HEK293T (cell line): Measurements from ENCODE around the gene LMF1.

ENCODE experiments used
- ARNT ChIP-seq: fragments of 450-650 bp; IDR thresholded peaks from 2 replicates; pipeline ENCODE4 v1.6.1; 2017; ENCODE audit warnings: mild to moderate bottlenecking
- BHLHE40 ChIP-seq: fragments of 450-650 bp; IDR thresholded peaks from 2 replicates; pipeline ENCODE4 v1.6.1; 2016; ENCODE audit warnings: mild to moderate bottlenecking, moderate library complexity, borderline replicate concordance
- ELF4 ChIP-seq: fragments of 450-650 bp; IDR thresholded peaks from 2 replicates; pipeline ENCODE4 v1.6.1; 2017; ENCODE audit warnings: antibody characterized with exemption
- FOXA1 ChIP-seq: fragments of 450-650 bp; IDR thresholded peaks from 2 replicates; pipeline ENCODE4 v1.6.1; 2016; ENCODE audit warnings: mild to moderate bottlenecking
- FOXK2 ChIP-seq: fragments of 450-650 bp; IDR thresholded peaks from 2 replicates; pipeline ENCODE4 v1.6.1; 2016; ENCODE audit warnings: mild to moderate bottlenecking
- FOXM1 ChIP-seq: fragments of 450-650 bp; IDR thresholded peaks from 2 replicates; pipeline ENCODE4 v1.6.1; 2017; ENCODE audit warnings: mild to moderate bottlenecking, borderline replicate concordance
- L3MBTL2 ChIP-seq: fragments of 450-650 bp; conservative IDR thresholded peaks from 2 replicates; pipeline ENCODE4 v1.6.1; 2016; ENCODE audit warnings: mild to moderate bottlenecking
- LEF1 ChIP-seq: fragments of 450-650 bp; IDR thresholded peaks from 2 replicates; pipeline ENCODE4 v1.6.1; 2017; ENCODE audit warnings: mild to moderate bottlenecking, borderline replicate concordance
- NFRKB ChIP-seq: fragments of 450-650 bp; IDR thresholded peaks from 2 replicates; pipeline ENCODE4 v1.6.1; 2016; ENCODE audit warnings: mild to moderate bottlenecking, moderate library complexity
- SP1 ChIP-seq: fragments of 450-650 bp; IDR thresholded peaks from 2 replicates; pipeline ENCODE4 v1.6.1; 2017
- SUZ12 ChIP-seq: fragments of 450-650 bp; IDR thresholded peaks from 2 replicates; pipeline ENCODE4 v1.6.1; 2016; ENCODE audit warnings: mild to moderate bottlenecking
- TARDBP ChIP-seq: fragments of 450-650 bp; IDR thresholded peaks from 2 replicates; pipeline ENCODE4 v1.6.1; 2016

DNA sequence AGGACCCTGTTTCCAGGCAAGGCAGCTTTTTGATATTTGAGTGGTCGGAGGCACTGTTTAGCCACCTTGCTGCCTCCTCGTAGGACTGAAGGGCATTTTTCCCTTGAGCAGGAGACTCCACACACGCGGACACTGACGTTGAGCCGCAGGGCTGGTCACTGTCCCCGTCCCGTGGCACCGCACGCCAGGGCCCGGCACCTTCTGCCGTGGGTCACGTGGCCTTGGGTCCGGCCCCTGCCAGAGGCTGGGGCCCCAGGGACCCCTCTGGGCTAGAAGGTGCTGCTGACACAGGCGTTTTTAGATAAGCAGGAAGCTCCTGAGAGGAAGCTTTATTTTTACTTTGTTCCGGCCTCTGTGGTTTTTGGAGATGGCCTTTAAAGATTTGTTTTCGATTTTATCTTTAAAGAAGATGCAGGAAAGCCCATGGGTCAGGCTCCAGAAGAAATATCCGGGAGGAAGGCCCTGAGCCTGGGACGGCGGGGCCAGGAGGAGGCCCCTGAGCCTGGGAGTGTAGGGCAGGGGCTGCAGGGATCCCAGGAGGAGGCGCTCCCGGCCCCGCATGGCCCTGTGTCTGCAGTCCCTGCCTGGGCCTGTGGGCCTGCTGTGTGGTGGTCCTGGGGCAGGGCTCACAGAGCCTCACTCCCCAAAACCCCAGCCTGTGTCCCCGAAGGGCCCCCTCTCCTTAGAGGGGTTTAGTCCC, 139.8 kb downstream of the LMF1 start:
- TF ChIP-seq L3MBTL2 (no peak), SUZ12 (no peak), NFRKB (no peak), BHLHE40 (no peak), FOXA1 (no peak), SP1 (no peak), LEF1 (no peak), ARNT (no peak), FOXK2 (no peak), FOXM1 (no peak), TARDBP (no peak), ELF4 (no peak)
